ENCODE data around the gene ATP6V1B1.

Gene ATP6V1B1

GRCh38 chr2:70942396-70943204 lies 6.9 kb downstream of the ATP6V1B1 start:
- in situ Hi-C loops (cut with MboI; ENCODE audit: low sequenced_read_pairs): loop anchor here (10.0 to 25.0 kb wide), 4 partner anchors 68 to 630 kb away; partner anchors contain the start of genes FAM136A and FIGLA

DNA sequence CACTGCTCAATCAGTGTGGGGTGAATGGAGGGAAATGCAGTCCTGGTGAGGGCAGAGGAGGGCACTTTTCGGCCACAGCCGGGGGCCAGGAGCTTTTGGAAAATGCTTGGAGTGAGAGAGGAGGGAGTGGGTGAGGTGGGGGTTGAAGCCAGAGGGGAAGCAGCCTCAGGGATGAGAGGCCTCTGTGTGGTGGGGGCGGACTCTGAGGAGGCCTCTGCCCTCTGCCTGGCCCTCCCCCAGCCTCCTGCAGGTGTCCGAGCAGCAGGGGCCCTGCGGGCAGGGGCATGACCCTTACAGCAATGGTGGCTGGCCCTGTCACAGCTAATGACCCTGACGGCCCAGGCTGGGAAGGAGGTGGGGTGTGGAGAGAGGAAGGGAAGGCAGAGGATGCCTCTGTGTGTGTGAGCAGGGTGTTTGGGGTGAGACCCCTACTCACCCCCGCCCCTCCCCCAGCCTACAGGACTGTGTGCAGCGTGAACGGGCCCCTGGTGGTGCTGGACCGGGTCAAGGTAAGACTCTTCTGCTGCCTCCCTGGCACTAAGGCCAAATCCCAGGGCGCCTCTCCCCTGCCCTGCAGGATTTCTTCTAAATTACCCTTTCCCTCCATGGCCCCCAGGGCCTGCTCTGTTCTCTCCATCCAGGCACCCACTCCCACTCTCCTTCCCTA lies 7.6 kb downstream of the ATP6V1B1 start:
- in situ Hi-C loops (cut with MboI; ENCODE audit: low sequenced_read_pairs): loop anchor here (10.0 to 25.0 kb wide), 4 partner anchors 69 to 631 kb away; partner anchors contain the start of genes FAM136A and FIGLA

DNA sequence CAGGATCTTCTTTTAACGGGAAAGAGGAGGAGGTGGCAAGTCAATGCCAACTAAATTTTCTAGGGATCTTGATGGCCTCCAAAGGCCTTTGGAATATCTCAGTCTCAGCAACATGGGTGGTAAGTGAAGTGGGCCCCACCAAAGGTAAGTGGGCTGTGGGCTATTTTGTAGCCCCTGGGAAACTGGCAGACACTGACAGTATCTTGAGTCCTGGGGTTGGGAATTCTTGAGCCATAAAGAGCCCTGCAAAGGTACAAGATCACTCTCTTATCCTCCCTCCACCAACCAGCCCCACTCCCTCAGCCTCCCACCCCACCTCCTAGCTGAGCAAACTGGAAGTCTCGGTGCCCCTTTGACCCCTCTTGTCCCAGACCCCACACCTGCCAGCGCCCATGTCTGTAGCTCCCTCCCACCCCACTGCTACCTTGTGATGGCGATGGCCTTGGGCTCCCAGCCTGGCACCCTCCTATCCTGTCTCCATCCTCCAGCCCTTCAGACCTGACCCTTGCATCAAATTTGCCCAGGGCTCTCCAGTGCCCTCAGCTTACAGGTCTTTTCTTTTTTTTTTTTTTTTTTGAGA lies 8.5 kb downstream of the ATP6V1B1 start:
- in situ Hi-C loops (cut with MboI; ENCODE audit: low sequenced_read_pairs): loop anchor here (10.0 to 25.0 kb wide), 4 partner anchors 69 to 632 kb away; partner anchors contain the start of genes FAM136A and FIGLA

DNA sequence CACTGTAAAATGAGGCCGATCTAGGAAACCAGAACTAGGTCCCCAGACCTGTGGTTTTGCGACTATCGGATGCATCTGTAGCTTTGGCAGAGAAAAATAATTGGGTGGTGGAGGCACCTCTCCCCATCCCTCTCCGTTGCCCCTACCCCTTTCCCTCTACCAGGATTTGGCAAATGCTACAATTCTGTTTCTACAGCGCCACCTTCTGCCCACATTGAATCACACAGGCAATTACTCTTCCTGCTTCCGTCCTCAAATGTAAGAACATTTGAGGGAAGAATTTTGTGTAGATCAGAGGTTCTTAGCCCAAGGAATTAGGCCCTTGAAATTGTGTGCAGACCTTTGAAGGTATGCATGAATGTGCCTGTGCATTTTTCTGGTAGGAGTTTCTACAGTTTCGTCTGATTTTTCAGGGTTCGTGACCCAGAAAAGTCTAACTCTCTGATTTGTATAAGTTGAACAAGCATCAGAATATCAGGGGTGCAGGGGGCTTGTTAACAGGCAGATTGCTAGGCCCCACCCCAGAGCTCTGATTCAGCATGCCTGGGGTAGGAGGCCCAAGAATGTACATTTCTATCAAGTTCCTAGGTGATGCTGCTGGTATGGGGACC lies 11.2 kb downstream of the ATP6V1B1 start:
- in situ Hi-C loops (cut with MboI; ENCODE audit: low sequenced_read_pairs): loop anchor here (10.0 to 25.0 kb wide), 4 partner anchors 72 to 635 kb away; partner anchors contain the start of genes FAM136A and FIGLA

- in situ Hi-C loops (cut with MboI; ENCODE audit: low sequenced_read_pairs): loop anchor here (10.0 to 25.0 kb wide), 4 partner anchors 73 to 635 kb away; partner anchors contain the start of genes FAM136A and FIGLA
These were observed 12.0 kb downstream of the ATP6V1B1 start for GRCh38 chr2:70947556-70948184.

- in situ Hi-C loops (cut with MboI; ENCODE audit: low sequenced_read_pairs): loop anchor here (10.0 to 25.0 kb wide), 4 partner anchors 74 to 636 kb away; partner anchors contain the start of genes FAM136A and FIGLA
These were observed 12.8 kb downstream of the ATP6V1B1 start for GRCh38 chr2:70948337-70949003.

- in situ Hi-C loops (cut with MboI; ENCODE audit: low sequenced_read_pairs): loop anchor here (10.0 to 25.0 kb wide), 4 partner anchors 74 to 637 kb away; partner anchors contain the start of genes FAM136A and FIGLA
These were observed 13.4 kb downstream of the ATP6V1B1 start for GRCh38 chr2:70949086-70949485.

DNA sequence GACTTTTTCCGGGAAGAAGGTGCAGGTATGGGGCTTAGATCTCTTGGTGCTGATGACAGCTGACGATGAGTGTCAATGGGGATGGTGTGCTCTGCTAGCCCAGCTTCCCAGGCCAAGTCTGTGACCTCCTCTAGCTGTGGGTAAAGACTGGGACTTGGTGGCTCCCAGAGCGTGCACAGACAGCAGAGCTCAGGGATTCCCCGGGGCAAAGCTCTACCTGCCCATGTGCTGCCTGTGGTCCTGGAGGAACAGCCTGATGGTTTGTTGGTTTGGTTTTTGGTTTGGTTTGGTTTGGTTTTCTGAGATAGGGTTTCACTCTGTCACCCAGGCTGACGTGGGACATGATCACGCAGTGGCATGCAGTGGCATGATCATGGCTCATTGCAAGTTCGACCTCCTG lies 19.2 kb downstream of the ATP6V1B1 start:
- in situ Hi-C loops (cut with MboI; ENCODE audit: low sequenced_read_pairs): no loop called here

- in situ Hi-C loops (cut with MboI; ENCODE audit: low sequenced_read_pairs): no loop called here
These were observed 20.4 kb downstream of the ATP6V1B1 start for GRCh38 chr2:70956141-70956540.

- in situ Hi-C loops (cut with MboI; ENCODE audit: low sequenced_read_pairs): no loop called here
These were observed 22.1 kb downstream of the ATP6V1B1 start for GRCh38 chr2:70957798-70958197.

DNA sequence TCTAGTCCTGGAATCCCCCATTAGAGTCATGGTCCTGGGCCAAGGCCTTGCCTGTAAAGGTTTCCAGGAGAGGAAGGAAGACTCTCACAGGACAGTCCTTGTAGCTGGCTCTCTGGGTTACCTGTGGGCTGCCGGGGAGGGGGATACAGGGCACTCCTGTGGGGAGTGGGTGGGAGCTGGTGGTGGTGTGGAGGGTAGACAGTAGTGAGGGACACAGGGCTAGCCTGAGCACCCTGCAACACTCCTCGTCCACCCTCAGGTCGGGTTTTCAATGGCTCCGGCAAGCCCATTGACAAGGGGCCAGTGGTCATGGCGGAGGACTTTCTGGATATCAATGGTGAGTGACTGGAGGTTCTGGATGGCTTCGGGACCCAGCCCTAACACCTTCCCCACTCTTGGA lies 23.1 kb downstream of the ATP6V1B1 start:
- in situ Hi-C loops (cut with MboI; ENCODE audit: low sequenced_read_pairs): no loop called here

- in situ Hi-C loops (cut with MboI; ENCODE audit: low sequenced_read_pairs): no loop called here
These were observed 23.6 kb downstream of the ATP6V1B1 start for GRCh38 chr2:70959271-70959761.

- in situ Hi-C loops (cut with MboI; ENCODE audit: low sequenced_read_pairs): no loop called here
These were observed 24.4 kb downstream of the ATP6V1B1 start for GRCh38 chr2:70959851-70960832.

GRCh38 chr2:70960833-70961647 lies 25.3 kb downstream of the ATP6V1B1 start:
- in situ Hi-C loops (cut with MboI; ENCODE audit: low sequenced_read_pairs): no loop called here

DNA sequence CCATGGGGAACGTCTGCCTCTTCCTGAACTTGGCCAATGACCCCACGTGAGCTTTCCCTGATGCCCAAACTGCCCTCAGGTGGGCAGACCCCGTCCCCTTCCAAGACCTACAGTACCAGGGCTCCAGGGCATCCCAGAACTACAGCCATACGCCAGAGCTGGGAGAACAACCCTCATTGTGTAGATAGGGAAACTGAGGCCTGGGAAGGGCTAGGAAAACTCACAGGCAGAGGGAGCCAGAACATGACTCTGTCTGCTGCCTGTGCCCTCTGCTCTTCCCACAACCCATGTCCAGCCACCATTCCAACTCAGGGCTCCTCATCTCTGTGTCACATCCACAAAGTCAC lies 25.9 kb downstream of the ATP6V1B1 start:
- in situ Hi-C loops (cut with MboI; ENCODE audit: low sequenced_read_pairs): no loop called here

GRCh38 chr2:70962211-70962884 lies 26.6 kb downstream of the ATP6V1B1 start:
- in situ Hi-C loops (cut with MboI; ENCODE audit: low sequenced_read_pairs): no loop called here
